Esophagus muscularis mucosa (tissue), 4 donors: ENCODE results near the gene RBM17.

Source experiments
- CTCF ChIP-seq, 3 experiments: fragments of 200-600 bp in 2 of 3; fragments of 450-650 bp in 1 of 3; sonication (generic) in 2 of 3; IDR thresholded peaks; one replicate each; pipeline ENCODE4 v1.5.1; 2017 to 2019; ENCODE audit warnings: antibody characterized with exemption in 3 of 3, mild to moderate bottlenecking in 2 of 3, moderate library complexity in 1 of 3
- EP300 ChIP-seq: sonication (generic); formaldehyde crosslinking; IDR thresholded peaks from one replicate; pipeline ENCODE4 v1.6.1; 2017; ENCODE audit warnings: antibody characterized with exemption
- POLR2A ChIP-seq: fragments of 450-650 bp; IDR thresholded peaks from one replicate; pipeline ENCODE4 v1.6.1; 2017; ENCODE audit warnings: antibody characterized with exemption, moderate library complexity, mild to moderate bottlenecking, low read depth
- POLR2AphosphoS5 ChIP-seq, 2 donors: sonication (generic); formaldehyde crosslinking; IDR thresholded peaks; one replicate each; pipeline ENCODE4 v1.6.1; 2017; ENCODE audit warnings: antibody characterized with exemption in 2 of 2

- TF ChIP-seq POLR2AphosphoS5 (IDR thresholded peaks at IDR 0.05): no peak
- no peak for TF ChIP-seq CTCF (IDR thresholded peaks at IDR 0.05)
- no peak for TF ChIP-seq POLR2A
- TF ChIP-seq EP300: no peak
These were observed 24.7 kb upstream of the RBM17 start for GRCh38 chr10:6064119-6064518.
